DMS79 treated with DMSO at 0.1 percent for 48 hours (cell line): ENCODE measurements around the gene CLSTN2.

Source experiments
- DNase-seq: peaks from one replicate; lab custom pipeline; 2025; lab: John Stamatoyannopoulos, UW

CLSTN2 gene

GRCh38 chr3:140052771-140053702 lies 118.1 kb downstream of the CLSTN2 start:
- DNase-seq: peak; percentile 51

GRCh38 chr3:140053794-140054193 lies 118.8 kb downstream of the CLSTN2 start:
- DNase-seq: no peak

GRCh38 chr3:140055092-140055791 lies 120.3 kb downstream of the CLSTN2 start:
- no peak for DNase-seq

- no peak for DNase-seq
Observed at GRCh38 chr3:140056047-140056446, 121.1 kb downstream of the CLSTN2 start.

- DNase-seq: no peak
Observed at GRCh38 chr3:140061211-140061610, 126.2 kb downstream of the CLSTN2 start.

- DNase-seq: no peak
Observed at GRCh38 chr3:140062461-140062860, 127.5 kb downstream of the CLSTN2 start.

GRCh38 chr3:140067487-140067886 lies 132.5 kb downstream of the CLSTN2 start:
- DNase-seq: no peak

GRCh38 chr3:140068494-140069017 lies 133.6 kb downstream of the CLSTN2 start:
- DNase-seq: no peak

GRCh38 chr3:140073278-140074045 lies 138.5 kb downstream of the CLSTN2 start:
- no peak for DNase-seq

- DNase-seq: no peak
Observed at GRCh38 chr3:140076552-140076951, 141.6 kb downstream of the CLSTN2 start.

GRCh38 chr3:140077406-140077805 lies 142.4 kb downstream of the CLSTN2 start:
- no peak for DNase-seq

- no peak for DNase-seq
Observed at GRCh38 chr3:140078343-140078742, 143.4 kb downstream of the CLSTN2 start.

- DNase-seq: no peak
Observed at GRCh38 chr3:140078940-140079339, 144.0 kb downstream of the CLSTN2 start.

GRCh38 chr3:140081887-140082286 lies 146.9 kb downstream of the CLSTN2 start:
- no peak for DNase-seq

- DNase-seq: no peak
Observed at GRCh38 chr3:140085001-140085400, 150.0 kb downstream of the CLSTN2 start.

- DNase-seq: no peak
Observed at GRCh38 chr3:140086642-140087041, 151.7 kb downstream of the CLSTN2 start.

GRCh38 chr3:140088058-140088457 lies 153.1 kb downstream of the CLSTN2 start:
- DNase-seq: no peak

GRCh38 chr3:140088513-140088912 lies 153.5 kb downstream of the CLSTN2 start:
- no peak for DNase-seq

GRCh38 chr3:140089403-140090072 lies 154.6 kb downstream of the CLSTN2 start:
- DNase-seq: no peak

GRCh38 chr3:140091143-140091542 lies 156.2 kb downstream of the CLSTN2 start:
- no peak for DNase-seq

- no peak for DNase-seq
Observed at GRCh38 chr3:140092848-140093536, 158.0 kb downstream of the CLSTN2 start.
